Spleen (tissue), 7 donors: ENCODE data around the gene COX7A2L.
"Not testable (repeated sequence)": the region's sequence is repeated elsewhere in the genome, so short reads cannot be mapped to it uniquely, and the experiment has no call there.

Experiments
- POLR2A ChIP-seq, 3 donors: fragments of 450-650 bp; IDR thresholded peaks; one replicate each; pipeline ENCODE4 v1.5.1; 2017; ENCODE audit warnings: antibody characterized with exemption in 3 of 3, mild to moderate bottlenecking in 1 of 3
- TF ChIP-seq, protein P1 (sequence below), 11 experiments: fragments of 200-600 bp in 7 of 11; fragments of 450-650 bp in 4 of 11; sonication (generic) in 4 of 11; IDR thresholded peaks in 8 of 11; conservative IDR thresholded peaks in 3 of 11; 1 replicate in 7 of 11; 2 replicates in 4 of 11; pipeline versions ENCODE4 v1.4.0 to v1.8.0; 2016 to 2021; ENCODE audit warnings: antibody characterized with exemption in 11 of 11, inconsistent platforms in 4 of 11, mild to moderate bottlenecking in 1 of 11
- donor health status: DM: no; HTN: no; CAD: no; lungs with moderate emphysema.
- donor health status: DM: no; HTN: no; CAD: no.
- donor health status: DM: no; HTN: no; CAD: no.

DNA sequence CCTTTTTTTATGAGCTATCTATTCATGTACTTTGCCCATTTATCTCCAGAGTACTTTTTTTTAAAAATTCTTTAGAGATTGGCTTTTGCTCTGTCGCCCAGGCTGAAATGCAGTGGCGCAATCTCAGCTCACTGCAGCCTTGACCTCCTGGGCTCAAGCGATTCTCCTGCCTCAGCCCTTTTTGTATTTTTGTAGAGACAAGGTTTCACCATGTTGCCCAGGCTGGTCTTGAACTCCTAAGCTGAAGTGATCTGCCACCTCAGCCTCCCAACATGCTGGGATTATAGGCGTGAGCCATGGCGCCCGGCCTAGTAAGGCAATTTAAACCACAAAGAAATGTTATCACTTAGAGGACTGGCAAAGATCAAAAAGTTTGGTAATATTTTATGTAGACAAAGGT, 14.2 kb downstream of the COX7A2L start:
- TF ChIP-seq, protein P1, sequence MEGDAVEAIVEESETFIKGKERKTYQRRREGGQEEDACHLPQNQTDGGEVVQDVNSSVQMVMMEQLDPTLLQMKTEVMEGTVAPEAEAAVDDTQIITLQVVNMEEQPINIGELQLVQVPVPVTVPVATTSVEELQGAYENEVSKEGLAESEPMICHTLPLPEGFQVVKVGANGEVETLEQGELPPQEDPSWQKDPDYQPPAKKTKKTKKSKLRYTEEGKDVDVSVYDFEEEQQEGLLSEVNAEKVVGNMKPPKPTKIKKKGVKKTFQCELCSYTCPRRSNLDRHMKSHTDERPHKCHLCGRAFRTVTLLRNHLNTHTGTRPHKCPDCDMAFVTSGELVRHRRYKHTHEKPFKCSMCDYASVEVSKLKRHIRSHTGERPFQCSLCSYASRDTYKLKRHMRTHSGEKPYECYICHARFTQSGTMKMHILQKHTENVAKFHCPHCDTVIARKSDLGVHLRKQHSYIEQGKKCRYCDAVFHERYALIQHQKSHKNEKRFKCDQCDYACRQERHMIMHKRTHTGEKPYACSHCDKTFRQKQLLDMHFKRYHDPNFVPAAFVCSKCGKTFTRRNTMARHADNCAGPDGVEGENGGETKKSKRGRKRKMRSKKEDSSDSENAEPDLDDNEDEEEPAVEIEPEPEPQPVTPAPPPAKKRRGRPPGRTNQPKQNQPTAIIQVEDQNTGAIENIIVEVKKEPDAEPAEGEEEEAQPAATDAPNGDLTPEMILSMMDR (IDR thresholded peaks at IDR 0.05 in 8 of 11, conservative IDR thresholded peaks at IDR 0.05 in 3 of 11) = not testable (repeated sequence)
- TF ChIP-seq POLR2A (IDR thresholded peaks at IDR 0.05) = not testable (repeated sequence)
